ENCODE results near the gene BBOX1.
"Not testable (repeated sequence)": the region's sequence is repeated elsewhere in the genome, so short reads cannot be mapped to it uniquely, and the experiment has no call there.

Gene BBOX1

GRCh38 chr11:27130806-27131205, 90.2 kb downstream of the BBOX1 start:
- no peak for DNase-seq

- DNase-seq: not testable (repeated sequence)
These were observed 95.3 kb downstream of the BBOX1 start for GRCh38 chr11:27135924-27136329.

GRCh38 chr11:27138716-27139115, 98.1 kb downstream of the BBOX1 start:
- DNase-seq: no peak

GRCh38 chr11:27139742-27140367, 99.2 kb downstream of the BBOX1 start:
- DNase-seq: no peak

GRCh38 chr11:27141576-27141975, 101.0 kb downstream of the BBOX1 start:
- DNase-seq: no peak

- no peak for DNase-seq
These were observed 107.3 kb downstream of the BBOX1 start for GRCh38 chr11:27147916-27148315.

GRCh38 chr11:27148506-27148905, 107.9 kb downstream of the BBOX1 start:
- no peak for DNase-seq

- no peak for DNase-seq
These were observed 109.5 kb downstream of the BBOX1 start for GRCh38 chr11:27150098-27150497.

- peak; percentile 36 for DNase-seq
These were observed 112.5 kb downstream of the BBOX1 start for GRCh38 chr11:27153136-27153535.

- DNase-seq: peak; percentile 79
These were observed 118.1 kb downstream of the BBOX1 start for GRCh38 chr11:27158456-27159334.

- no peak for DNase-seq
These were observed 118.7 kb downstream of the BBOX1 start for GRCh38 chr11:27159335-27159679.

- peak; percentile 37 for DNase-seq
These were observed 120.5 kb downstream of the BBOX1 start for GRCh38 chr11:27161071-27161470.

GRCh38 chr11:27162237-27162636, 121.6 kb downstream of the BBOX1 start:
- no peak for DNase-seq

GRCh38 chr11:27166130-27166529, 125.5 kb downstream of the BBOX1 start:
- DNase-seq: no peak

- DNase-seq: no peak
These were observed 130.9 kb downstream of the BBOX1 start for GRCh38 chr11:27171376-27171958.

GRCh38 chr11:27173545-27173944, 132.9 kb downstream of the BBOX1 start:
- DNase-seq: no peak

GRCh38 chr11:27174021-27174420, 133.4 kb downstream of the BBOX1 start:
- no peak for DNase-seq

GRCh38 chr11:27174672-27175210, 134.1 kb downstream of the BBOX1 start:
- no peak for DNase-seq

GRCh38 chr11:27175562-27175961, 134.9 kb downstream of the BBOX1 start:
- not testable (repeated sequence) for DNase-seq

Measured in fibroblast of skin of abdomen (primary cell).